ENCODE results near the gene KCNIP4.

KCNIP4 gene

DNA sequence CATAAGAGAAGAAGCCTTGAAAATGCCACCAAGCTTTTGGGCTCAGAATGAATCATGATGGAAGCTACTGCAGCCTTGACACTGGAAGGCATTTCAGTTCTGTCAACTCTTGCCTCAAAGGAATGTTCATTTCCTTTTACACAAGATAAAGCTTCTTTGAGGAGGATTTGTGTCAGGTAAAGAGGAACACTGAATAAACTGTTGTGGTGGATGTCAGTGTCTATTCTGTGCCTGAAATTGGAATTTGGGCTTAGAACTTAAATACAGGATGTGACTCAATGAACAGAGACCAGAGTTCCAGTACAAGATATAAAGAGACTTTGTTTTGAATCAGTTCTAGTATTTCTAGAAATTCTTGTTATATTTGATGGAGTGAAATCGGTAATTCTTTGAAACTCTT lies 935.1 kb downstream of the KCNIP4 start:
- DNase-seq (ENCODE audit: low read depth), result no peak
- H3K4me3 ChIP-seq (ENCODE audit: low read depth, low read length), result no peak overlapping the region
- TF ChIP-seq, protein P1, sequence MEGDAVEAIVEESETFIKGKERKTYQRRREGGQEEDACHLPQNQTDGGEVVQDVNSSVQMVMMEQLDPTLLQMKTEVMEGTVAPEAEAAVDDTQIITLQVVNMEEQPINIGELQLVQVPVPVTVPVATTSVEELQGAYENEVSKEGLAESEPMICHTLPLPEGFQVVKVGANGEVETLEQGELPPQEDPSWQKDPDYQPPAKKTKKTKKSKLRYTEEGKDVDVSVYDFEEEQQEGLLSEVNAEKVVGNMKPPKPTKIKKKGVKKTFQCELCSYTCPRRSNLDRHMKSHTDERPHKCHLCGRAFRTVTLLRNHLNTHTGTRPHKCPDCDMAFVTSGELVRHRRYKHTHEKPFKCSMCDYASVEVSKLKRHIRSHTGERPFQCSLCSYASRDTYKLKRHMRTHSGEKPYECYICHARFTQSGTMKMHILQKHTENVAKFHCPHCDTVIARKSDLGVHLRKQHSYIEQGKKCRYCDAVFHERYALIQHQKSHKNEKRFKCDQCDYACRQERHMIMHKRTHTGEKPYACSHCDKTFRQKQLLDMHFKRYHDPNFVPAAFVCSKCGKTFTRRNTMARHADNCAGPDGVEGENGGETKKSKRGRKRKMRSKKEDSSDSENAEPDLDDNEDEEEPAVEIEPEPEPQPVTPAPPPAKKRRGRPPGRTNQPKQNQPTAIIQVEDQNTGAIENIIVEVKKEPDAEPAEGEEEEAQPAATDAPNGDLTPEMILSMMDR (IDR thresholded peaks at IDR 0.05; ENCODE audit: low read depth, low read length, missing control alignments), result no peak

DNA sequence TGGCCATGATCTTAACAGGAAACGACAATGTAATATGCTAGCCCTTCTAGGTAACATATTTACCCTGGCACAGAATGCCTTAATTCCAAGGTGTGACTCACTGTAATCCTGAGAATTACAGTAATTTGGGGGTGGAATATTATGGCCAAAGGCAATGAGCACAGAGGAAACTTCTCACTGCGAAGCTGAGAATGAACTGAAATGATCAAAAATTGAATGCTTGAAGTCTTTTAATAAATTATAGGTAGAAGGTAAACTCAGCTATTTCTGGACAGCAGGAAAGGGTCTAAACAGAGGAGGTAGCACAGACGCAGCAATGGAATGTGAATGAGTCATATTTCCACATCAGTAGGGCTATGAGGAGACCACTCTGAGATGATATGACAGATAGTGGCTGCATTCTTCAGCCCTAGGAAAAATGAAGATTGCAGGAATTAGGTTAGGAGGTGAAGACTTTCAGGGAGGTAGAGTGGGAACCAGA lies 935.7 kb downstream of the KCNIP4 start:
- no peak for DNase-seq (ENCODE audit: low read depth)
- H3K4me3 ChIP-seq (ENCODE audit: low read depth, low read length), result no peak overlapping the region
- TF ChIP-seq, protein P1 (IDR thresholded peaks at IDR 0.05; ENCODE audit: low read depth, low read length, missing control alignments), result no peak

DNA sequence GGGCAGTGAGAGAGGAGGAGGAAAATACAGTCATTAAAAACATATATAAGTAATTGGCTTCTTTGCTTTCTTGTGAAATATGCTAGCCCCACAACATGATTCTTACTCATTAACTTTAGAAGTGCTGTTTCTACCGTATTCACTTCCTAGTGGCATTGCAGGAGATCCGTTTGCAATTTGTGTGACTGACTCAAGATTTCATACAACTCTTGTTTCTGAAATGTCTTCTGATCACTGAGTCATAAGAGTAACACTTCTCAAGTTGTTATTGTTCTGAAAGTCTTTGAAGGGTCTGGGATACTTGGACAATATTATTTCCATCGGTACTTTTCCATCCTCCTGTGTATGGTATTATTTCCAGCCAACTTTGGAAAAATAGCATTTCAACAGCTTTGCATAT lies 937.5 kb downstream of the KCNIP4 start:
- TF ChIP-seq, protein P1 (IDR thresholded peaks at IDR 0.05; ENCODE audit: low read depth, low read length, missing control alignments), result no peak
- no peak for DNase-seq (ENCODE audit: low read depth)
- H3K4me3 ChIP-seq (ENCODE audit: low read depth, low read length), result no peak overlapping the region

DNA sequence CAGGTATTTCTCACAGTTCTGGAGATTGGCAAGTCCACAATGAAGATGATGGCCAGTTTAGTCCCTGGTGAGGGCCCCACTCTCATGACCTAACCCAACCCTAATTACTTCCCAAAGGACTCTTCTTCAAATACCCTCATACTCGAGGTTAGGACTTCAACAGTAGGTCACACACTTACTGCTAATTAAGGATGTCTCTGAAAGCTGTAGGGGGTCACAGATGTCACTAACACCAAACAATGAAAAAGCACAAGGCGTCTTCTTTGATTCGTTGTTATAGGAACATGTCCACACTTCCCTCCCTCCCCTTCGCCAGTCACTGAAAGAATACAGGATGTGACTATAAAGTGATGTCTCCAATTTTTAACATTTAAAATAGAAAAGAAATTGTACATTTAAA lies 938.6 kb downstream of the KCNIP4 start:
- no peak for DNase-seq (ENCODE audit: low read depth)
- TF ChIP-seq, protein P1 (IDR thresholded peaks at IDR 0.05; ENCODE audit: low read depth, low read length, missing control alignments), result no peak

DNA sequence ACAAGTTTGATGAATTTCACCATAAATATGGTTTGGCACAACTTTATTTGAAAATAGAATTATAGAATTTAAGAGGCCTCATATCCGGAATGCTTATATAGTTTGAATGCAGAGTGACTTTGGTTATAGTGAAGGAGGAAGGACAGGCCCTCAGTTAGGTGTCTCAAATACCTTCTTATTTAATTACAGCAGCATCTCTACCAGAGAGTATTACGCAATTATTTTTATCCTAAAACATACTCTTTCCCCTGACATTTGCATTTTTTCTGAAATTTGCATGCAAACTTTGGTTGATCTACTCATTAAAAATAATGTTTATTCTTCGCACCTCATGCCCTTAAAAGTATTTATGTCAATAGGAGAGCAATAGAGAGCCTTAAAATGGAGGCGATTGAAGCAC lies 942.9 kb downstream of the KCNIP4 start:
- no peak overlapping the region for H3K4me3 ChIP-seq (ENCODE audit: low read depth, low read length)
- TF ChIP-seq, protein P1 (IDR thresholded peaks at IDR 0.05; ENCODE audit: low read depth, low read length, missing control alignments), result no peak
- no peak for DNase-seq (ENCODE audit: low read depth)

More for the DNA sequence above, 938.6 kb downstream of the KCNIP4 start:
- H3K4me3 ChIP-seq (ENCODE audit: low read depth, low read length), result no peak overlapping the region

DNA sequence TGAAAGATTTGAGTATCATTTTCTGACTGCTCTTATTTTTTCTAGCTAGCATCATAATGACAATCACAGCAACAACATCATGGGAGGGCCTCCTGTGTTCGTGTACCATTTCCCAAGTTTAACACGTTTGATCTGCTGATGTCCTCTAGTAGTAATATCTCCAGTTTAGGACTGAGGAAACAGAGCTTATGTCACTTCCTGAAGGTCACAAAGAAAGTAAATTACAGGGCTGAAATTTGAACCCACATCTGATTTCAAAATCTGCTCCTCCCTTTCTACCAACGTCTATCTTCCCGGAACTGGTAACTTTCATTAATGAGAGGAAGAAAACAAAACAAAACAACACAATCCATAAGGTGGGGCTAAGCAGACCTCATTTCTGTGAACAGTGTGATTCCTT lies 945.6 kb downstream of the KCNIP4 start:
- DNase-seq (ENCODE audit: low read depth), result no peak
- no peak overlapping the region for H3K4me3 ChIP-seq (ENCODE audit: low read depth, low read length)
- TF ChIP-seq, protein P1 (IDR thresholded peaks at IDR 0.05; ENCODE audit: low read depth, low read length, missing control alignments), result no peak

DNA sequence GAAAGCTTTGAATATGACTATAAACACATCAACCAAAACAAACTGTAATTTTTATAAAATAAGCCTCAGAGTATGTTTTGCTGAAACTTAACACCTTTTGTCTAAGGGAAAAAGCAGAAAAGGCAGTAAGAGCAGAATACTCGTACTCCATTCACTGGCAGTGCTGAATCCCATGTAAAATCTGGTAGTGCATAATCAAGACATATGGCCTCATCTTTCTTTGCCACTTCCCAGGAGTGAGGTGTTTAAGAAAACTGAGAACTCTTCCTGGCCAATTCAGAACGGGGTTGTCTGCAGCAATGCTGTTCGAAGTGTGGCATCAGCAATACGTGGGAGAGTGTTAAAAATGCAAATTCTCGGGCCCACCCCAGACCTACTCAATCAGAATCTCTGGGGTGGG lies 946.3 kb downstream of the KCNIP4 start:
- no peak overlapping the region for H3K4me3 ChIP-seq (ENCODE audit: low read depth, low read length)
- DNase-seq (ENCODE audit: low read depth), result no peak
- TF ChIP-seq, protein P1 (IDR thresholded peaks at IDR 0.05; ENCODE audit: low read depth, low read length, missing control alignments), result no peak
